ENCODE measurements around the gene SKA2. TPM values are rescaled to one million over a fixed set of nuclear protein-coding genes. Genes with fewer than 3 reads are reported as not detected.

The SKA2 gene
- total and polyA plus RNA-seq, 9 of the 15 experiments (the other 6 are each of a cell fraction or from before 2014, with no cell fraction given): 58.1 to 183 (median 133) TPM

DNA sequence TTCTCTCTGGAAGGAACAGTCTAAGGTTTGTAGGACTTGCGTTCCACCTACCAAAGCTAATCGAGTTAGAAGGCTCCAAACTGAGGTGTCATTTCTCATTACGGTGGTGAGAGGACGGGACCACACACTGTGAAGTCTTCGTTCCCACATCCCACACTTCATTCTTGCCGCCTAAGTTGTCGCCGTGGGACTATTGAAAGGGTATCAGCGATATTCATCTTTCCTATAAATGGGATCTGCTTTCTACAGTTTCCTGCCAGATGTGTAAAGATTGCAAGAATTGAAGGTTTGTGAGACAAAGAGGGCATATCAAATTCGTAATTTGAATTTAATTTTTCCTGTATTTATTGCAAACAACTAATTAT, 47.7 kb downstream of the SKA2 start:
- Histone ChIP-seq H3K4me1 (replicated peaks in 1 of 2; ENCODE audit: control insufficient read depth in 2 of 2, insufficient read depth in 2 of 2, low read length in 2 of 2) (peaks cover 9 to 17% of the 10 kb centered on the region in 2 experiments; a peak in 4 of 5 replicates), H2AFZ (ENCODE audit: low read depth, low read length) (peak overlapping the region; percentile 94), H4K20me1 (replicated peaks; ENCODE audit: control insufficient read depth, insufficient read depth, low read length) (no peaks in the 10 kb centered on the region), H3K9ac (ENCODE audit: insufficient read depth in 1 of 2, low read depth in 2 of 2, low read length in 2 of 2) (peak overlapping the region; percentile 78 to 95), H3K9me1 (ENCODE audit: control insufficient read depth, insufficient read depth, low read length) (no peaks in the 10 kb centered on the region), H3K79me2 (ENCODE audit: control insufficient read depth, insufficient read depth, low read length) (peaks cover 36% of the 10 kb centered on the region), H3K4me2 (ENCODE audit: insufficient read depth, low read length) (peak overlapping the region; percentile 98), H3K27me3 (ENCODE audit: control insufficient read depth in 2 of 2, insufficient read depth in 2 of 2, low read length in 2 of 2) (no peaks in the 10 kb centered on the region), H3K9me3 (replicated peaks; ENCODE audit: control insufficient read depth, insufficient read depth, low read depth, low read length) (no peaks in the 10 kb centered on the region), H3K36me3 (ENCODE audit: control insufficient read depth, insufficient read depth, low read length) (peaks cover 35% of the 10 kb centered on the region), H3K27ac (ENCODE audit: extremely low read depth, low read depth, low read length) (peak overlapping the region; percentile 81), H3K4me3 (peak overlapping the region; percentile 86)
- BruUV-seq (replicated peaks): TSS peak; percentile 89
- intact Hi-C loops (cut with micrococcal nuclease): loop anchor here (2.0 kb wide), 1 partner anchor 48 kb away; the partner anchor contains the start of genes PRR11 and SKA2
- in situ Hi-C loops (cut with MboI): no loop called here
- ATAC-seq: peak; percentile 18
- WGBS (ENCODE audit: insufficient coverage, low coverage, missing lambda C conversion rate): under 1% methylated on average over 10 of the region's 10 CpGs
- no peak for DNase-seq (ENCODE audit: extremely low read depth in 1 of 4, low spot score in 3 of 4)
- ChIA-PET CTCF (ENCODE audit: low intra/inter-chr PET ratio) (no interaction called here), POLR2A (interaction anchor here (0.7 to 2.4 kb wide), 9 partner anchors 8 to 476 kb away, joined by 4 to 18 read pairs (median 6); partner anchors contain the start of genes PRR11 and SKA2)
- no peak for FAIRE-seq
- no peak for TF ChIP-seq PPARD (CRISPR knock-in tag; IDR thresholded peaks at IDR 0.05)
- TF ChIP-seq, protein P1, sequence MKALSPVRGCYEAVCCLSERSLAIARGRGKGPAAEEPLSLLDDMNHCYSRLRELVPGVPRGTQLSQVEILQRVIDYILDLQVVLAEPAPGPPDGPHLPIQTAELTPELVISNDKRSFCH (CRISPR knock-in tag; IDR thresholded peaks at IDR 0.05): no peak
- TF ChIP-seq, protein P1 (tag; IDR thresholded peaks at IDR 0.05): 0 out of 2 replicates have a peak, but pooled peaks have one; percentile 49
- 0 out of 2 replicates have a peak, but pooled peaks have one; percentile 28 for TF ChIP-seq GATAD2A (IDR thresholded peaks at IDR 0.05)
- TF ChIP-seq POLR3G (IDR thresholded peaks at IDR 0.05; ENCODE audit: extremely low read depth, insufficient read length, insufficient replicate concordance): no peak
- TF ChIP-seq ZNF224 (CRISPR knock-in tag; IDR thresholded peaks at IDR 0.05): peak; percentile 7; the same call in 1 of the 2 replicates
- no peak for TF ChIP-seq ZNF586 (CRISPR knock-in tag; conservative IDR thresholded peaks at IDR 0.05)
- TF ChIP-seq EGR1 (conservative IDR thresholded peaks at IDR 0.05): no peak
- TF ChIP-seq NONO (IDR thresholded peaks at IDR 0.05; ENCODE audit: low read depth in 2 of 2, low read length in 1 of 2): no peak
- TF ChIP-seq, protein P2, sequence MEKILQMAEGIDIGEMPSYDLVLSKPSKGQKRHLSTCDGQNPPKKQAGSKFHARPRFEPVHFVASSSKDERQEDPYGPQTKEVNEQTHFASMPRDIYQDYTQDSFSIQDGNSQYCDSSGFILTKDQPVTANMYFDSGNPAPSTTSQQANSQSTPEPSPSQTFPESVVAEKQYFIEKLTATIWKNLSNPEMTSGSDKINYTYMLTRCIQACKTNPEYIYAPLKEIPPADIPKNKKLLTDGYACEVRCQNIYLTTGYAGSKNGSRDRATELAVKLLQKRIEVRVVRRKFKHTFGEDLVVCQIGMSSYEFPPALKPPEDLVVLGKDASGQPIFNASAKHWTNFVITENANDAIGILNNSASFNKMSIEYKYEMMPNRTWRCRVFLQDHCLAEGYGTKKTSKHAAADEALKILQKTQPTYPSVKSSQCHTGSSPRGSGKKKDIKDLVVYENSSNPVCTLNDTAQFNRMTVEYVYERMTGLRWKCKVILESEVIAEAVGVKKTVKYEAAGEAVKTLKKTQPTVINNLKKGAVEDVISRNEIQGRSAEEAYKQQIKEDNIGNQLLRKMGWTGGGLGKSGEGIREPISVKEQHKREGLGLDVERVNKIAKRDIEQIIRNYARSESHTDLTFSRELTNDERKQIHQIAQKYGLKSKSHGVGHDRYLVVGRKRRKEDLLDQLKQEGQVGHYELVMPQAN (IDR thresholded peaks at IDR 0.05; ENCODE audit: borderline replicate concordance): 0 out of 2 replicates have a peak, but pooled peaks have one; percentile 71
- TF ChIP-seq U2AF2 (optimal IDR thresholded peaks at IDR 0.05; ENCODE audit: low read depth, low read length): no peak
- TF ChIP-seq ARHGAP35 (IDR thresholded peaks at IDR 0.05; ENCODE audit: partially characterized antibody): no peak
- TF ChIP-seq, protein P3, sequence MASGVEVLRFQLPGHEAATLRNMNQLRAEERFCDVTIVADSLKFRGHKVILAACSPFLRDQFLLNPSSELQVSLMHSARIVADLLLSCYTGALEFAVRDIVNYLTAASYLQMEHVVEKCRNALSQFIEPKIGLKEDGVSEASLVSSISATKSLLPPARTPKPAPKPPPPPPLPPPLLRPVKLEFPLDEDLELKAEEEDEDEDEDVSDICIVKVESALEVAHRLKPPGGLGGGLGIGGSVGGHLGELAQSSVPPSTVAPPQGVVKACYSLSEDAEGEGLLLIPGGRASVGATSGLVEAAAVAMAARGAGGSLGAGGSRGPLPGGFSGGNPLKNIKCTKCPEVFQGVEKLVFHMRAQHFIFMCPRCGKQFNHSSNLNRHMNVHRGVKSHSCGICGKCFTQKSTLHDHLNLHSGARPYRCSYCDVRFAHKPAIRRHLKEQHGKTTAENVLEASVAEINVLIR (CRISPR knock-in tag; IDR thresholded peaks at IDR 0.05): no peak
- no peak for TF ChIP-seq SMARCA5 (IDR thresholded peaks at IDR 0.05)
- no peak for TF ChIP-seq SAFB (IDR thresholded peaks at IDR 0.05; ENCODE audit: borderline replicate concordance, low read depth, low read length)
- TF ChIP-seq NFRKB (IDR thresholded peaks at IDR 0.05; ENCODE audit: low read depth): 0 out of 2 replicates have a peak, but pooled peaks have one; percentile 21
- no peak for TF ChIP-seq ZNF699 (CRISPR knock-in tag; IDR thresholded peaks at IDR 0.05; ENCODE audit: insufficient replicate concordance)
- 0 out of 2 replicates have a peak, but pooled peaks have one; percentile 23 for TF ChIP-seq ZEB2 (IDR thresholded peaks at IDR 0.05)
- TF ChIP-seq MYBL2 (IDR thresholded peaks at IDR 0.05; ENCODE audit: low read depth): no peak
- no peak for TF ChIP-seq MYBL2 (CRISPR knock-in tag; IDR thresholded peaks at IDR 0.05; ENCODE audit: borderline replicate concordance)

All from K562 (cell line).